HEK293T (cell line): ENCODE results near the gene LSM8.

Experiments
- CTCF ChIA-PET: fragments of 350-600 bp; formaldehyde crosslinking; extraction: SDS; loops from one replicate; lab custom pipeline; 2021; ENCODE audit warnings: antibody characterized with exemption, inconsistent platforms; lab: Yijun Ruan, JAX
- POLR2A ChIA-PET: fragments of 350-600 bp; formaldehyde crosslinking; extraction: SDS; loops from one replicate; lab custom pipeline; 2020; ENCODE audit warnings: antibody characterized with exemption, inconsistent platforms; lab: Yijun Ruan, JAX
- DNase-seq: peaks from one replicate; pipeline ENCODE4 v3.0.0; 2012; ENCODE audit warnings: mixed read lengths; ENCODE audit errors: extremely low spot score
- ARNT ChIP-seq: fragments of 450-650 bp; IDR thresholded peaks from 2 replicates; pipeline ENCODE4 v1.6.1; 2017; ENCODE audit warnings: mild to moderate bottlenecking
- BHLHE40 ChIP-seq: fragments of 450-650 bp; IDR thresholded peaks from 2 replicates; pipeline ENCODE4 v1.6.1; 2016; ENCODE audit warnings: mild to moderate bottlenecking, moderate library complexity, borderline replicate concordance
- CTBP1 ChIP-seq: fragments of 450-650 bp; IDR thresholded peaks from 2 replicates; pipeline ENCODE4 v1.6.1; 2016; ENCODE audit warnings: borderline replicate concordance
- ELF4 ChIP-seq: fragments of 450-650 bp; IDR thresholded peaks from 2 replicates; pipeline ENCODE4 v1.6.1; 2017; ENCODE audit warnings: antibody characterized with exemption
- FOXA1 ChIP-seq: fragments of 450-650 bp; IDR thresholded peaks from 2 replicates; pipeline ENCODE4 v1.6.1; 2016; ENCODE audit warnings: mild to moderate bottlenecking
- FOXK2 ChIP-seq: fragments of 450-650 bp; IDR thresholded peaks from 2 replicates; pipeline ENCODE4 v1.6.1; 2016; ENCODE audit warnings: mild to moderate bottlenecking
- FOXM1 ChIP-seq: fragments of 450-650 bp; IDR thresholded peaks from 2 replicates; pipeline ENCODE4 v1.6.1; 2017; ENCODE audit warnings: mild to moderate bottlenecking, borderline replicate concordance
- HDGF ChIP-seq: fragments of 450-650 bp; IDR thresholded peaks from 2 replicates; pipeline ENCODE4 v1.6.1; 2017; ENCODE audit warnings: antibody characterized with exemption, borderline replicate concordance
- L3MBTL2 ChIP-seq: fragments of 450-650 bp; conservative IDR thresholded peaks from 2 replicates; pipeline ENCODE4 v1.6.1; 2016; ENCODE audit warnings: mild to moderate bottlenecking
- LEF1 ChIP-seq: fragments of 450-650 bp; IDR thresholded peaks from 2 replicates; pipeline ENCODE4 v1.6.1; 2017; ENCODE audit warnings: mild to moderate bottlenecking, borderline replicate concordance
- NFRKB ChIP-seq: fragments of 450-650 bp; IDR thresholded peaks from 2 replicates; pipeline ENCODE4 v1.6.1; 2016; ENCODE audit warnings: mild to moderate bottlenecking, moderate library complexity
- PKNOX1 ChIP-seq: fragments of 450-650 bp; IDR thresholded peaks from 2 replicates; pipeline ENCODE4 v1.6.1; 2016
- SP1 ChIP-seq: fragments of 450-650 bp; IDR thresholded peaks from 2 replicates; pipeline ENCODE4 v1.6.1; 2017
- SUZ12 ChIP-seq: fragments of 450-650 bp; IDR thresholded peaks from 2 replicates; pipeline ENCODE4 v1.6.1; 2016; ENCODE audit warnings: mild to moderate bottlenecking
- TARDBP ChIP-seq: fragments of 450-650 bp; IDR thresholded peaks from 2 replicates; pipeline ENCODE4 v1.6.1; 2016
- ZNF384 ChIP-seq: fragments of 450-650 bp; IDR thresholded peaks from 2 replicates; pipeline ENCODE4 v1.6.1; 2016

LSM8 gene

GRCh38 chr7:118175740-118176139 is 8.2 kb upstream of the LSM8 start:
- ChIA-PET CTCF (no interaction called here), POLR2A (no interaction called here)
- no peak for DNase-seq
- no peak for TF ChIP-seq ARNT
- no peak for TF ChIP-seq ELF4
- no peak for TF ChIP-seq CTBP1
- TF ChIP-seq PKNOX1 = no peak
- no peak for TF ChIP-seq LEF1
- no peak for TF ChIP-seq NFRKB
- TF ChIP-seq SP1 = no peak
- TF ChIP-seq FOXA1 = no peak
- TF ChIP-seq HDGF = no peak
- no peak for TF ChIP-seq FOXM1
- no peak for TF ChIP-seq SUZ12
- no peak for TF ChIP-seq L3MBTL2
- TF ChIP-seq FOXK2 = no peak

- DNase-seq = no peak
- CTCF ChIA-PET = no interaction called here
- POLR2A ChIA-PET = no interaction called here
- no peak for TF ChIP-seq L3MBTL2
- TF ChIP-seq NFRKB = no peak
- TF ChIP-seq SP1 = no peak
- TF ChIP-seq CTBP1 = no peak
- no peak for TF ChIP-seq ZNF384
- TF ChIP-seq BHLHE40 = no peak
- TF ChIP-seq TARDBP = no peak
- TF ChIP-seq LEF1 = no peak
- no peak for TF ChIP-seq SUZ12
- no peak for TF ChIP-seq ARNT
- no peak for TF ChIP-seq HDGF
- no peak for TF ChIP-seq FOXA1
- TF ChIP-seq FOXK2 = no peak
- no peak for TF ChIP-seq FOXM1
- no peak for TF ChIP-seq PKNOX1
Measured at GRCh38 chr7:118179191-118179590, 4.8 kb upstream of the LSM8 start.

GRCh38 chr7:118182593-118183427 is 1.2 kb upstream of the LSM8 start:
- CTCF ChIA-PET = no interaction called here
- POLR2A ChIA-PET = no interaction called here
- no peak for DNase-seq
- TF ChIP-seq BHLHE40 = no peak
- TF ChIP-seq TARDBP = no peak
- no peak for TF ChIP-seq ELF4
- TF ChIP-seq ZNF384 = no peak
- no peak for TF ChIP-seq FOXA1
- no peak for TF ChIP-seq FOXK2
- TF ChIP-seq HDGF = no peak
- TF ChIP-seq FOXM1 = no peak
- no peak for TF ChIP-seq NFRKB
- no peak for TF ChIP-seq SP1
- no peak for TF ChIP-seq PKNOX1
- TF ChIP-seq ARNT = no peak
- no peak for TF ChIP-seq L3MBTL2
- TF ChIP-seq SUZ12 = no peak
- TF ChIP-seq LEF1 = no peak
- no peak for TF ChIP-seq CTBP1

- DNase-seq = no peak
- ChIA-PET CTCF (no interaction called here), POLR2A (no interaction called here)
- TF ChIP-seq FOXM1 (no peak), L3MBTL2 (no peak), CTBP1 (no peak), ELF4 (no peak), NFRKB (no peak), LEF1 (no peak), TARDBP (no peak), ARNT (no peak), SP1 (no peak), PKNOX1 (no peak)
Measured at GRCh38 chr7:118183428-118183785, 557 bp upstream of the LSM8 start.

GRCh38 chr7:118184565-118184940 is 589 bp downstream of the LSM8 start:
- CTCF ChIA-PET = no interaction called here
- no peak for TF ChIP-seq FOXK2
- no peak for TF ChIP-seq TARDBP
- TF ChIP-seq ARNT = no peak
- TF ChIP-seq HDGF = no peak
- no peak for TF ChIP-seq SP1
- TF ChIP-seq NFRKB = no peak
- no peak for TF ChIP-seq SUZ12
- TF ChIP-seq CTBP1 = no peak
- TF ChIP-seq ELF4 = no peak
- TF ChIP-seq FOXA1 = no peak
- no peak for TF ChIP-seq FOXM1
- TF ChIP-seq ZNF384 = no peak
- TF ChIP-seq L3MBTL2 = no peak
- DNase-seq = no peak
- POLR2A ChIA-PET = interaction anchor here (1.2 kb wide), 1 partner anchor 9 kb away, joined by 3 read pairs; no protein-coding TSS in a partner anchor
